Panc1 (cell line): ENCODE data around the gene CCDC124. TPM values are rescaled to one million over a fixed set of nuclear protein-coding genes. Genes with fewer than 3 reads are reported as not detected.

Experiments
- ATAC-seq: fragments of 200-7000 bp; cut with Tn5 transposase; 2 replicates; pipeline ENCODE4 v1.9.1; 2020; ENCODE audit warnings: mild to moderate bottlenecking, moderate library complexity
- BruUV-seq: library from RNA; stranded (reverse); fragments of 400-500 nt; replicated peaks from 2 replicates; lab custom pipeline; 2021; lab: Mats Ljungman, UMichigan
- CTCF ChIA-PET: fragments of 300-600 bp; sonication (Branson Sonifier 250); formaldehyde crosslinking; loops from one replicate; lab custom pipeline; 2022; ENCODE audit warnings: antibody characterized with exemption; lab: Charles Lee
- POLR2A ChIA-PET: fragments of 300-600 bp; sonication (Branson Sonifier 250); formaldehyde crosslinking; loops from one replicate; lab custom pipeline; 2022; ENCODE audit warnings: antibody characterized with exemption; lab: Charles Lee
- DNase-seq: peaks from one replicate; pipeline ENCODE4 v3.0.0-alpha.2; 2010; ENCODE audit warnings: low read depth, low spot score
- H3K27ac ChIP-seq: 2 replicates; pipeline ENCODE4 v1.5.1; 2011; ENCODE audit warnings: mild to moderate bottlenecking, low read length, inconsistent platforms
- H3K27me3 ChIP-seq: fragments of 200-500 bp; sonication (Bioruptor generic); 2 replicates; pipeline ENCODE4 v1.6.0; 2014; ENCODE audit warnings: low read length, inconsistent platforms; ENCODE audit not compliant: control insufficient read depth, insufficient read depth
- H3K36me3 ChIP-seq: fragments of 200-500 bp; sonication (Bioruptor generic); 2 replicates; pipeline ENCODE4 v1.5.1; 2014; ENCODE audit warnings: inconsistent platforms, mild to moderate bottlenecking, low read length, moderate library complexity; ENCODE audit not compliant: control insufficient read depth, insufficient read depth
- H3K4me1 ChIP-seq: 2 replicates; pipeline ENCODE4 v1.5.1; 2011; ENCODE audit warnings: inconsistent platforms, mild to moderate bottlenecking, low read length, moderate library complexity; ENCODE audit not compliant: control insufficient read depth, insufficient read depth
- H3K4me3 ChIP-seq, 2 experiments: 2 replicates each; pipeline ENCODE4 v1.5.1; 2011 to 2012; ENCODE audit warnings: low read depth in 2 of 2, low read length in 2 of 2, mild to moderate bottlenecking in 2 of 2, inconsistent platforms in 1 of 2, moderate library complexity in 1 of 2
- H3K9me3 ChIP-seq: fragments of 200-500 bp; sonication (Bioruptor generic); 2 replicates; pipeline ENCODE4 v1.5.1; 2014; ENCODE audit warnings: low read depth, mild to moderate bottlenecking, inconsistent platforms, low read length, moderate library complexity; ENCODE audit not compliant: control insufficient read depth, insufficient read depth
- POLR2AphosphoS5 ChIP-seq: IDR thresholded peaks from 2 replicates; pipeline ENCODE4 v1.6.1; 2012; ENCODE audit warnings: mild to moderate bottlenecking, low read depth, low read length, moderate library complexity
- REST ChIP-seq, 2 experiments: IDR thresholded peaks; 2 replicates each; pipeline ENCODE4 v1.6.1; 2011 to 2012; ENCODE audit warnings: low read depth in 2 of 2, control low read depth in 1 of 2, low read length in 1 of 2, mild to moderate bottlenecking in 1 of 2, moderate library complexity in 1 of 2; ENCODE audit not compliant: insufficient read depth in 1 of 2
- SIN3A ChIP-seq: IDR thresholded peaks from 2 replicates; pipeline ENCODE4 v1.6.1; 2012; ENCODE audit warnings: low read depth, mild to moderate bottlenecking, low read length, moderate library complexity, borderline replicate concordance; ENCODE audit not compliant: insufficient read depth
- TCF7L2 ChIP-seq: IDR thresholded peaks from 2 replicates; pipeline ENCODE4 v1.6.1; 2011; ENCODE audit warnings: mild to moderate bottlenecking, low read depth, low read length, inconsistent platforms
- in situ Hi-C: cut with HindIII; loops from 2 replicates; pipeline ENCODE4 v1.10.0; 2016; ENCODE audit warnings: low sequenced_read_pairs, low pct_unique_long_range_greater_than_20kb
- intact Hi-C: fragments of 100-400 bp; cut with micrococcal nuclease; formaldehyde crosslinking; loops from one replicate; pipeline ENCODE4 v1.10.0; 2022; ENCODE audit not compliant: unreplicated experiment
- total RNA-seq: library from RNA; stranded (reverse); gene quantifications from one replicate; pipeline ENCODE4 v1.2.1, GENCODE V29; 2021; ENCODE audit not compliant: unreplicated experiment
- TF ChIP-seq, protein P1 (sequence below): fragments of 450-650 bp; IDR thresholded peaks from 2 replicates; pipeline ENCODE4 v1.5.1; 2017; ENCODE audit warnings: mild to moderate bottlenecking

CCDC124 gene
- total RNA-seq, 1 experiment from 2014 or later: 110 TPM

GRCh38 chr19:17989425-17990094, 56.7 kb downstream of the CCDC124 start:
- no TSS peak for BruUV-seq
- intact Hi-C loops (no loop called here), in situ Hi-C loops (no loop called here)
- Histone ChIP-seq H3K4me3 (no peak overlapping the region), H3K36me3 (no peaks in the 10 kb centered on the region), H3K4me1 (no peaks in the 10 kb centered on the region), H3K9me3 (no peaks in the 10 kb centered on the region), H3K27me3 (no peaks in the 10 kb centered on the region), H3K27ac (no peak overlapping the region)
- no peak for TF ChIP-seq TCF7L2
- TF ChIP-seq POLR2AphosphoS5: no peak
- TF ChIP-seq, protein P1, sequence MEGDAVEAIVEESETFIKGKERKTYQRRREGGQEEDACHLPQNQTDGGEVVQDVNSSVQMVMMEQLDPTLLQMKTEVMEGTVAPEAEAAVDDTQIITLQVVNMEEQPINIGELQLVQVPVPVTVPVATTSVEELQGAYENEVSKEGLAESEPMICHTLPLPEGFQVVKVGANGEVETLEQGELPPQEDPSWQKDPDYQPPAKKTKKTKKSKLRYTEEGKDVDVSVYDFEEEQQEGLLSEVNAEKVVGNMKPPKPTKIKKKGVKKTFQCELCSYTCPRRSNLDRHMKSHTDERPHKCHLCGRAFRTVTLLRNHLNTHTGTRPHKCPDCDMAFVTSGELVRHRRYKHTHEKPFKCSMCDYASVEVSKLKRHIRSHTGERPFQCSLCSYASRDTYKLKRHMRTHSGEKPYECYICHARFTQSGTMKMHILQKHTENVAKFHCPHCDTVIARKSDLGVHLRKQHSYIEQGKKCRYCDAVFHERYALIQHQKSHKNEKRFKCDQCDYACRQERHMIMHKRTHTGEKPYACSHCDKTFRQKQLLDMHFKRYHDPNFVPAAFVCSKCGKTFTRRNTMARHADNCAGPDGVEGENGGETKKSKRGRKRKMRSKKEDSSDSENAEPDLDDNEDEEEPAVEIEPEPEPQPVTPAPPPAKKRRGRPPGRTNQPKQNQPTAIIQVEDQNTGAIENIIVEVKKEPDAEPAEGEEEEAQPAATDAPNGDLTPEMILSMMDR: no peak
- TF ChIP-seq SIN3A: no peak
- no peak for TF ChIP-seq REST (IDR thresholded peaks at IDR 0.05; ENCODE audit: insufficient read depth in 1 of 2, low read depth in 2 of 2, low read length in 1 of 2)
- ATAC-seq (no peak), DNase-seq (no peak)
- POLR2A ChIA-PET: no interaction called here
- CTCF ChIA-PET: no interaction called here

DNA sequence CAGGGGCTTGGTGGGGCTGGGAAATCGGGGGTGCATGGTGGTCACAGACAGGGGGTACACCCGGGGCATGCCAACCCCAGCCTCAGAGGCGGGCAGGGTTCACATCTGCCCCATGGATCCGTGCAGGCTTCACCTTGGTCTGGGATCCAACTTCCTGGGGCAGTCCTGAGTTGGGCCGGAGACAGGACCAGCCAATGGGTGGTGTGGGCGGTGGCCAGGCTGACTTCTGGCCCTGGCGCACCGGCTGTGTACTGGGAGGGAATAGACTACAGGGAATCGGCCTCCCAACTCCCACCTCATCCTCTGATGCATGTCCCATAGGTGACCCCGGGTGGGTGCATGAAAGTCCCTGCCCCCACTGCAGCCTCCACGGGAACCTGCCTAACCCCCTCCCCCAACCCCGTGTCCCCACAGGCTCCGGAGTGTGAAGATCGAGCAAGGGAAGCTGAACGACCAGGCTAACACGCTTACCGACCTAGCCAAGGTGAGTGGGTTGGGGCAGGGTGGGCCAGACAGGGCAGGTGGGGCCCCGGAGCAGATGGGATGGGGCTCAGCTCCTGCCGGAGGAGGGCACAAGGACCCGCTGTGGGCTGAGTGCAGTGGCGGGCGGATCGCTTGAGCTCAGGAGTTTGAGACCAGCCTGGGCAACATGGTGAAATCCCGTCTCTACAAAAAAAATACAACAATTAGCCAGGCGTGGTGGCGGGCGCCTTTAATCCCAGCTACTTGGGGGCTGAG, 60.4 kb downstream of the CCDC124 start:
- no peak for DNase-seq
- in situ Hi-C loops: no loop called here
- CTCF ChIA-PET: interaction anchor here (1.0 kb wide), 1 partner anchor 55 kb away, joined by 4 read pairs; no protein-coding TSS in a partner anchor

More for the DNA sequence above, 60.4 kb downstream of the CCDC124 start:
- Histone ChIP-seq H3K4me1 (peaks cover 5% of the 10 kb centered on the region), H3K9me3 (no peaks in the 10 kb centered on the region), H3K36me3 (no peaks in the 10 kb centered on the region), H3K4me3 (no peak overlapping the region), H3K27me3 (no peaks in the 10 kb centered on the region), H3K27ac (no peak overlapping the region)
- POLR2A ChIA-PET: no interaction called here
- TF ChIP-seq REST (IDR thresholded peaks at IDR 0.05; ENCODE audit: insufficient read depth in 1 of 2, low read depth in 2 of 2, low read length in 1 of 2) (no peak), SIN3A (no peak), POLR2AphosphoS5 (no peak), TCF7L2 (no peak)
- TF ChIP-seq, protein P1: no peak
- intact Hi-C loops: no loop called here
- no TSS peak for BruUV-seq
- no peak for ATAC-seq
